Neural cell (in vitro differentiated cells): ENCODE data around the gene RNF113A.

Experiments
- POLR2AphosphoS5 ChIP-seq: IDR thresholded peaks from 2 replicates; pipeline ENCODE4 v1.6.1; 2012
- TAF1 ChIP-seq: IDR thresholded peaks from 2 replicates; pipeline ENCODE4 v1.6.1; 2012; ENCODE audit warnings: low read depth
- TF ChIP-seq, protein P1 (sequence below): fragments of 450-650 bp; IDR thresholded peaks from 2 replicates; pipeline ENCODE4 v1.5.1; 2014; ENCODE audit warnings: antibody characterized with exemption, mild to moderate bottlenecking, moderate library complexity; ENCODE audit not compliant: poor library complexity, severe bottlenecking
- TF ChIP-seq, protein P2 (sequence below): IDR thresholded peaks from 2 replicates; pipeline ENCODE4 v1.6.1; 2012; ENCODE audit warnings: borderline replicate concordance

DNA sequence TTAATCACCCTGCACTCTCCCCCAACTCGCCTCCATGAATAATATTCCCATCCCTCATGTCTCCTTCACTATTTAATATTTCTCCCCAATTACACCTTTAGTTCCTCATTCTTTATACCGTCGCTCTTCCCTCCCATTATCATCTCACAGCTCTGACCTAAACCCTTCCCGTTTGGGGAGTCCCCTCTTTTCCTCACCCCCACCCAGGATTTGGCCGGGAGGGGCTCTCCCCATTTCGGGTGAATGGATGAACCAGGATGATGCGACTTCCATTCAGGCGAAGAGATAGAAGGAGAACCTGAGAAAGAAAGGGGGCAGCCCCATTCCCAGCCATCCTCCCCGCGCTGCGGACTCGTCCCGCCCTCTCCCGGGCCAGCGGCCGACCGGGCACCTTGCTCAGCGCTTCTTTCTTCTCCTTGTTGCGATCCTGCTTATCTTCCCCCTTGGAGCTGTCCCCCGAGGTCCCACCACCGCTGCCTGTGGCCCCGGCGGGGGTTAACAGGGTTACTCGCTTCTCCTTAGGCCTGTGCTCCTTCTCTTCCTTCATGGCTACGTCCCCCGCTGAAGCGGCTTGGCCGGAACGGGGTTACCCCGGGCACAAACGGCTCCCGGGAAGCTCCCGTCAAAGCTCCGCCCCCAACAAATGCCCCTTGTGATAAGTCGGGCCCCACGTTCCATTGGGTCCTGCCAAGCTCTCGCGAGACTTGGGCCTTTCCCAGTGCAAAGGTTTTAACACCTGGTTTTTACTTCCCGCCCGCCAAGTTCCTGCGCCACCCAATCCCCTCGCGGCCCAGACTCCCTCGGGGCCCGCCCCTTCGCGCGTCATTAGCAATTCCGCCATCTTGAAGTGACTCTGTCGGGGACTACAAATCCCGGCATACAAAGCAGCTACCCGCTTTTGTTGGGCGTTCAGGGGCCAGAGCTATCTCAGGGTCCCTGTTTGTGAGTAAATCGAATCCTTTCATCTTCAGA lies 18.9 kb downstream of the RNF113A start, which contains the start of gene UPF3B:
- no peak for TF ChIP-seq TAF1
- TF ChIP-seq POLR2AphosphoS5, result peak; percentile 68
- TF ChIP-seq, protein P1, sequence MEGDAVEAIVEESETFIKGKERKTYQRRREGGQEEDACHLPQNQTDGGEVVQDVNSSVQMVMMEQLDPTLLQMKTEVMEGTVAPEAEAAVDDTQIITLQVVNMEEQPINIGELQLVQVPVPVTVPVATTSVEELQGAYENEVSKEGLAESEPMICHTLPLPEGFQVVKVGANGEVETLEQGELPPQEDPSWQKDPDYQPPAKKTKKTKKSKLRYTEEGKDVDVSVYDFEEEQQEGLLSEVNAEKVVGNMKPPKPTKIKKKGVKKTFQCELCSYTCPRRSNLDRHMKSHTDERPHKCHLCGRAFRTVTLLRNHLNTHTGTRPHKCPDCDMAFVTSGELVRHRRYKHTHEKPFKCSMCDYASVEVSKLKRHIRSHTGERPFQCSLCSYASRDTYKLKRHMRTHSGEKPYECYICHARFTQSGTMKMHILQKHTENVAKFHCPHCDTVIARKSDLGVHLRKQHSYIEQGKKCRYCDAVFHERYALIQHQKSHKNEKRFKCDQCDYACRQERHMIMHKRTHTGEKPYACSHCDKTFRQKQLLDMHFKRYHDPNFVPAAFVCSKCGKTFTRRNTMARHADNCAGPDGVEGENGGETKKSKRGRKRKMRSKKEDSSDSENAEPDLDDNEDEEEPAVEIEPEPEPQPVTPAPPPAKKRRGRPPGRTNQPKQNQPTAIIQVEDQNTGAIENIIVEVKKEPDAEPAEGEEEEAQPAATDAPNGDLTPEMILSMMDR, result no peak
- TF ChIP-seq, protein P2, sequence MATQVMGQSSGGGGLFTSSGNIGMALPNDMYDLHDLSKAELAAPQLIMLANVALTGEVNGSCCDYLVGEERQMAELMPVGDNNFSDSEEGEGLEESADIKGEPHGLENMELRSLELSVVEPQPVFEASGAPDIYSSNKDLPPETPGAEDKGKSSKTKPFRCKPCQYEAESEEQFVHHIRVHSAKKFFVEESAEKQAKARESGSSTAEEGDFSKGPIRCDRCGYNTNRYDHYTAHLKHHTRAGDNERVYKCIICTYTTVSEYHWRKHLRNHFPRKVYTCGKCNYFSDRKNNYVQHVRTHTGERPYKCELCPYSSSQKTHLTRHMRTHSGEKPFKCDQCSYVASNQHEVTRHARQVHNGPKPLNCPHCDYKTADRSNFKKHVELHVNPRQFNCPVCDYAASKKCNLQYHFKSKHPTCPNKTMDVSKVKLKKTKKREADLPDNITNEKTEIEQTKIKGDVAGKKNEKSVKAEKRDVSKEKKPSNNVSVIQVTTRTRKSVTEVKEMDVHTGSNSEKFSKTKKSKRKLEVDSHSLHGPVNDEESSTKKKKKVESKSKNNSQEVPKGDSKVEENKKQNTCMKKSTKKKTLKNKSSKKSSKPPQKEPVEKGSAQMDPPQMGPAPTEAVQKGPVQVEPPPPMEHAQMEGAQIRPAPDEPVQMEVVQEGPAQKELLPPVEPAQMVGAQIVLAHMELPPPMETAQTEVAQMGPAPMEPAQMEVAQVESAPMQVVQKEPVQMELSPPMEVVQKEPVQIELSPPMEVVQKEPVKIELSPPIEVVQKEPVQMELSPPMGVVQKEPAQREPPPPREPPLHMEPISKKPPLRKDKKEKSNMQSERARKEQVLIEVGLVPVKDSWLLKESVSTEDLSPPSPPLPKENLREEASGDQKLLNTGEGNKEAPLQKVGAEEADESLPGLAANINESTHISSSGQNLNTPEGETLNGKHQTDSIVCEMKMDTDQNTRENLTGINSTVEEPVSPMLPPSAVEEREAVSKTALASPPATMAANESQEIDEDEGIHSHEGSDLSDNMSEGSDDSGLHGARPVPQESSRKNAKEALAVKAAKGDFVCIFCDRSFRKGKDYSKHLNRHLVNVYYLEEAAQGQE, result peak; percentile 5
